ENCODE measurements around the gene NTN5.

GRCh38 chr19:48722196-48722708 lies 49.4 kb upstream of the NTN5 start:
- TF ChIP-seq CTCF (IDR thresholded peaks at IDR 0.05) (no peak), POLR2A (IDR thresholded peaks at IDR 0.05) (no peak)

Data from lower leg skin (tissue), 3 donors.